HS-27A (cell line): ENCODE results near the gene RAB14.
"Not testable (repeated sequence)": the region's sequence is repeated elsewhere in the genome, so short reads cannot be mapped to it uniquely, and the experiment has no call there.

Source experiments
- DNase-seq: peaks from one replicate; pipeline ENCODE4 v3.0.0-alpha.2; 2012; ENCODE audit warnings: low read depth, missing footprints

The RAB14 gene

DNA sequence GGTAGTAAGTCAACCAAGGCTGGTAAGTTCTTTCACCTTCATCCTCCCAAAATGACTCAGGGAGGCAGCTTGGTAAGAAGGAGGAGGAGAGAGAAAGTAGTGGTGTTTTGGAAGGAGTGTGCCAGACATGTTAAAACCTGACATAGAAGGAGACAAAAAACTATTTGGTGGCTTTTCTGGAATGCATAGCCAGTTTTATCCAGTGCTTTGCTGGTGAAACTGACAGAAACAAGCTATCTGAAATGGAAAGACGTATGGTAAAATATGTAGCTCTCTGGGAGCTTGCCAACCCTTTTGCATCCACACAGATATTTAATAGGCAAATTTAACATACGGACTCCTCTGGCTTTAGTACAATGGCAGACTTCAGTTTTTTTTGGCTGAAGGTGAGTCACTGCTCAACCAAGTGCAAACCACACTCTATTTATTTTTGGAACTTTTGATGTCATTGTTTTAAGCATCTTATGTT lies 45.4 kb downstream of the RAB14 start:
- peak; percentile 52 for DNase-seq

- DNase-seq, result no peak
Measured at GRCh38 chr9:121154782-121155181, 46.9 kb downstream of the RAB14 start.

DNA sequence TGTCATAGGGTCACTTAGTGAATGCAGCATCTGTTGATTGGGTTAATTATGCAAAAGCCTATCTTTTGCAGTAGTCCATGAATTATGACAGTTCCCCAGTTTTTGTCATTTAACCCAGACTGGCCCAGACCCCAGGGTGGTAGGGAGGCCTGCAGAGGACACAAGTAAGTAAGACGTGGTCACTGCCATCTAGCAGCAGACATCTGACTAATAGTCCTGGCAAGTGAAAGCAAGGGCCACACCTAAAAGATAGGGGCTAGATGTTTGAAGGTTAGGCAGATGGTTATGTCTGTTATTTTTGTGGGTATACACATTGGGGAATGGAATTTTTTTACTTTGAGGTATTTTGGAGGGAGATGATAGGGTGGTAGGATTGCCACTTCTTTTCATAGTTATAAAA lies 48.0 kb downstream of the RAB14 start:
- peak; percentile 7 for DNase-seq

DNA sequence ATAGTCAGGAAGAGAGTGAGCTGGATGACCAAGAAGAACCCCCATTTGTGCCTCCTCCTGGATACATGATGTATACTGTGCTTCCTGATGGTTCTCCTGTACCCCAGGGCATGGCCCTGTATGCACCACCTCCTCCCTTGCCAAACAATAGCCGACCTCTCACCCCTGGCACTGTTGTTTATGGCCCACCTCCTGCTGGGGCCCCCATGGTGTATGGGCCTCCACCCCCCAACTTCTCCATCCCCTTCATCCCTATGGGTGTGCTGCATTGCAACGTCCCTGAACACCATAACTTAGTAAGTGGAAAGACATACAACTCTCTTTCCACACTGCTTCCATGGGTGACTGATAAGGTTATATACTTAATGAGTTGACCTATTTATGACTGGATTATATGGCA lies 51.5 kb downstream of the RAB14 start:
- no peak for DNase-seq

GRCh38 chr9:121144482-121144881 lies 57.2 kb downstream of the RAB14 start:
- no peak for DNase-seq

GRCh38 chr9:121143771-121144170 lies 57.9 kb downstream of the RAB14 start:
- DNase-seq, result no peak

DNA sequence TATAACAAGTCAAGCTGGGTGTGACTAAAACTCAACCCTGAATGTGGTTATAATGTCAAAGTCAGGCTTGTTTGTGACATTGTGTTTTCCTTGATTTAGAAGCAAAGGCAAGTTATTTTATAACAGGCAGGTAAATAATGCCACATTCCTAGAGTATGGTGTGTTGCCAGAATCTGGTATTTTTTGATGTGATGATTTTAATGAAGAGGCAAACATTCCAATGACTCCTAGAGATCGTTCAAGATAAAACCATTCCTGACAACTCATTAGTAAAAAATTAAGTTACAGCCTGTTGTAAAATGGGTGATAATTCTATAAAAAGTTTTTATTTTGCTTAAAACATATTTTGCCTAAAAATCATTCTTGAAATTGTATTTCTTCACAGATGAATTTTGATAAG lies 60.0 kb downstream of the RAB14 start:
- no peak for DNase-seq

DNA sequence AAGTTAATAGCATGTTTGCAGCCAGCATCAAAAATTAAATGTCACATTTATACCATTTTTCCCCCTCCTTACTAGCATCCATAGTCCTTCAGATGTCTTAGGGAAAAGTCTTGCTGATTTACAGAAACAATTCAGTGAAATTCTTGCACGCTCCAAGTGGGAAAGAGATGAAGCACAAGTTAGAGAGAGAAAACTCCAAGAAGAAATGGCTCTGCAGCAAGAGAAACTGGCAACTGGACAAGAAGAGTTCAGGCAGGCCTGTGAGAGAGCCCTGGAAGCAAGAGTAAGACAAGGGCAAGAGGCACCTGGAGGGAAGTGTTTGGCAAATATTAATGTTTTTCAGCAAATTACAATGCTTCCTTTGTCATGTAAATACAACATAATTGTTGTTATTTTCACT lies 60.4 kb downstream of the RAB14 start:
- no peak for DNase-seq

DNA sequence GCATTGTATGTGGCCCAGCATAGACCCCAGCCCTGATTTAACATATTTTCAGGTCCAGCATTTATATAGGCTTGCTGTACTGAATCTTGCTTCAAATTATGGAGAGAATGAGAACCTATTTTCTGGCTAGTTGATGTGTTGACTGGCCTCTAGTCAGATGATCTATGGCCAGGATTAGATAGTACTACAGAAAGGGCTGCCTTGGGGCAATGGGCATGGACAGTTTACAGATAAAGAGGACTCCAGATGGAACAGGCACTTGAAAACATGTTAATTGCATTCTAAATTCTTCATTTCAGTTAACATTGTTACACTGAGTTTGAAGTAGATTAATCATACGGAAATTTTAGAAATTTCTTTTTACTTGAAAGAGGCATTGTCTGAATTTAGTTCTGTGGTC lies 61.5 kb downstream of the RAB14 start:
- no peak for DNase-seq

GRCh38 chr9:121138973-121139372 lies 62.7 kb downstream of the RAB14 start:
- no peak for DNase-seq

- DNase-seq, result no peak
Measured at GRCh38 chr9:121138561-121138960, 63.1 kb downstream of the RAB14 start.

DNA sequence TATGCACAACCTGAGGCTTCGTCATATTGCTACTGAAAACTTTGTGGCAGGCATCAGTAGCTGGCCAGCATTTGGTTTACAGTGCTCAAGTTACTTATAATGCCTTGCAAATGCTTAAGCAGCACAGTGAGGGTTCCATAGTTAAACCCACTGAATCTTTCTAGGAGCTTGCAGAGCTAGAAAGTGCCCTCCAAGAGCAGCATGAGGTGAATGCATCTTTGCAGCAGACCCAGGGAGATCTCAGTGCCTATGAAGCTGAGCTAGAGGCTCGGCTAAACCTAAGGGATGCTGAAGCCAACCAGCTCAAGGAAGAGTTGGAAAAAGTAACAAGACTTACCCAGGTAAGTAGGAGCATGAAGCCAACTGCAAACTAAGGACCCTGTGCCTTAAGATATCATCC lies 66.0 kb downstream of the RAB14 start:
- no peak for DNase-seq

DNA sequence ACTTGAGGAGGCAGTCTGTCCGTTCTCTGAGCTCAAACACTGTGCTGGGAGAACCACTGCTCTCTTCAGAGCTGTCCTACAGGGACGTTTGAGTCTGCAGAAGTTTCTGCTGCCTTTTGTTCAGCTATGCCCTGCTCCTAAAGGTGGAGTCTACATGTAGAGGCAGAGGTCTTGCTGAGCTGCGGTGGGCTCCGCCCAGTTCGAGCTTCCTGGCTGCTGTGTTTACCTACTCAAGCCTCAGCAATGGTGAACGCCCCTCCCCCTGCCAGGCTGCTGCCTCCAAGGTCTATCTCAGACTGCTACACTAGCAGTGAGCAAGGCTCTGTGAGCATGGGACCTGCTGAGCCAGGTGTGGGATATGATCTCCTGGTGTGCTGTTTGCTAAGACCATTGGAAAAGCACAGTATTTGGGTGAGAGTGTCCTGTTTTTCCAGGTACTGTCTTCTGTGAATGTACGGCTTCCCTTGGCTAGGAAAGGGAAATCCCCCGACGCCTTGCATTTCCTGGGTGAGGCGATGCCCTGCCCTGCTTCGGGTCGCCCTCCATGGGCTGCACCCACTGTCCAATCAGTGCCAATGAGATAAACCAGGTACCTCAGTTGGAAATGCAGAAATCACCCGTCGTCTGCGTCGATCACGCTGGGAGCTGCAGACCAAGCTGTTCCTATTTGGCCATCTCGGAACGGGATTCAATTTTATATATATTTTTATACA lies 68.4 kb downstream of the RAB14 start:
- DNase-seq, result no peak

GRCh38 chr9:121129384-121129783 lies 72.3 kb downstream of the RAB14 start:
- not testable (repeated sequence) for DNase-seq
